ENCODE results near the gene MUSK. TPM values are rescaled to one million over a fixed set of nuclear protein-coding genes. Genes with fewer than 3 reads are reported as not detected.

The MUSK gene
- total RNA-seq, 2 donors from 2014 or later: not detected

DNA sequence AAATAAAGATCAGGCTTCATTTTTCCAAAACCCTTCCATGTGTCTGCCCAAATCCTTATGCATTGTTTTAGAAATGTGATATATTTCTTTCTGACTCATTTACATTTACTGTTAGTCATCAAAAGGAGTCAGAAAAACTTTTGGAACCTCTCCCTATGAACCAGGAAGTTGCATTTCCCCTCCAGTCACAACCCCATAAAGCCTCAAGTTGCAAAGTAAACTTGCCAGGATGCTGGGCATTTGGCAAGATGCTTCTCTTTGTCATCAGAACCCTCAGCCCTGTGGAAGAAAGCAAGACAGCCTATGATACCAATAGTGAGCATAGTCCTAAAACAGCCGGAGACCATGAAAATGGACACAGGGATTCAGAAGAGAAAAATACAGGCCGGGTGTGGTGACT lies 84.2 kb downstream of the MUSK start:
- Mint-ChIP-seq H3K4me3 (no peak overlapping the region), H3K27me3 (ENCODE audit: low read depth) (no peaks in the 10 kb centered on the region), H3K36me3 (ENCODE audit: insufficient read depth in 2 of 2) (no peaks in the 10 kb centered on the region), H3K9me3 (peaks cover 2 to 7% of the 10 kb centered on the region in 2 donors), H3K27ac (no peak overlapping the region), H3K4me1 (ENCODE audit: low read depth) (no peaks in the 10 kb centered on the region)
- ATAC-seq (replicated peaks in 1 of 2) (no peak), DNase-seq (no peak)

DNA sequence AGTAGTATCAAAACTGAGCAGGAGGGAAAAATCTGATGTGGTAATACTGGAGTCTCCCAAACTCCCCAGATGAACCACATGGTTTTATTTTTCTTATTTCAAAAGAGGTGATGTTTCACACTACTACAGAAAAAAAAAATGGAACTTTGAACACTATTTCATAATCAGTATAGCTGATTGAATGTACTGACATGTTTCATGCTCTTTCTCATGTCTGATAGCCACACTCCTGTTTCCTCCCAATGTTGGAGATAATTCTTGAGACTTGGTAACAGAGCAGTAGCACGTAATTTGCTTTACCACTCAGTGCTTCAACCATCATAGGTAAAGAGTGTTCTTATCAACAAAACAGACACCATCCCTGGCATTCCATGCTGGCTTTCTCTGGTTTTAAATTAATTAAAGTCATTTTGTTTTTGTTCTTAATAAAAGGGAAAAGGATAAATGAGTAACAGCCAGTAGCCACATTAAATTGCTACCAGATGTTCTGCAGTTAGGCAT lies 85.2 kb downstream of the MUSK start:
- Mint-ChIP-seq H3K27me3 (ENCODE audit: low read depth) (no peaks in the 10 kb centered on the region), H3K9me3 (peaks cover 2 to 7% of the 10 kb centered on the region in 2 donors), H3K27ac (no peak overlapping the region), H3K4me3 (no peak overlapping the region), H3K4me1 (ENCODE audit: low read depth) (no peaks in the 10 kb centered on the region), H3K36me3 (ENCODE audit: insufficient read depth in 2 of 2) (no peaks in the 10 kb centered on the region)
- ATAC-seq (replicated peaks in 1 of 2) (no peak), DNase-seq (no peak)

DNA sequence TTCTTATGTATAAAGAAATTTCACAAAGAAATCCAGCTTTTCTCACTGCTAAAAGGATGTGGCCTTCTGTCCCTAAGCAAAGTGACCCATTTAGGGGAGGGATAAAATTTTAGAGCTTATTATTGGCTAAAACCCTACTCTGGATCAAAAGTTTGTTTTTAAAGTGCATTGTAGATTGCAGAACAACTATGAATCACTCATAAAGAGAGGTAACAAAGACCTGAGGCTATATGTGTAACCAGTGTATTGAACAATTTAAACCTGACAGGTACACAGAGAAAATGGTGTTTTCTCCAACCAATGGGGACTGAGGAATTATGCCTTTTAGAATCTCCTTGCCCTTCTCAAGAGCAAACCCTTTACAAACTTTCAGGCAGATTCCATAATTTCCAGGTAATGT lies 86.6 kb downstream of the MUSK start:
- no peak for ATAC-seq (replicated peaks in 1 of 2)
- no peak for DNase-seq
- Mint-ChIP-seq H3K9me3 (peaks cover 0 to 5% of the 10 kb centered on the region in 2 donors), H3K27me3 (ENCODE audit: low read depth) (no peaks in the 10 kb centered on the region), H3K4me1 (ENCODE audit: low read depth) (no peaks in the 10 kb centered on the region), H3K36me3 (ENCODE audit: insufficient read depth in 2 of 2) (no peaks in the 10 kb centered on the region), H3K27ac (no peak overlapping the region), H3K4me3 (no peak overlapping the region)

DNA sequence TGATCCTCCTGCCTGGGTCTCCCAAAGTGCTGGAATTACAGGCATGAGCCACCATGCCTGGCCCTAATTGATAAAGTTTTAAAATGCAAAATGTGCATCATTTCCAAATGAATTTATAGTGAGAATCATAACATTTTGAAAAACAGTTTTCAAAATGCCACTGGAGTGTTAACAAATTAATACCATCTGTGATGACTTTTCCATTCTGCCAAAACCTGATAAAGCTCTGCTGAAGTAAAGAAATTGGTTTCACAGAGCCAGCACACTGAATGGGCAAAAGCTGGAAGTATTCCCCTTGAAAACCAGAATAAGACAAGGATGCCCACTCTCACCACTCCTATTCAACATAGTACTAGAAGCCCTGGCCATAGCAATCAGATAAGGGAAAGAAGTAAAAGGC lies 89.6 kb downstream of the MUSK start:
- ATAC-seq (replicated peaks in 1 of 2) (no peak), DNase-seq (no peak)
- no peak overlapping the region for H3K27ac Mint-ChIP-seq
- H3K4me1 Mint-ChIP-seq (ENCODE audit: low read depth): no peaks in the 10 kb centered on the region
- H3K27me3 Mint-ChIP-seq (ENCODE audit: low read depth): no peaks in the 10 kb centered on the region
- no peaks in the 10 kb centered on the region for H3K9me3 Mint-ChIP-seq
- H3K4me3 Mint-ChIP-seq: no peak overlapping the region
- H3K36me3 Mint-ChIP-seq (ENCODE audit: insufficient read depth in 2 of 2): no peaks in the 10 kb centered on the region

DNA sequence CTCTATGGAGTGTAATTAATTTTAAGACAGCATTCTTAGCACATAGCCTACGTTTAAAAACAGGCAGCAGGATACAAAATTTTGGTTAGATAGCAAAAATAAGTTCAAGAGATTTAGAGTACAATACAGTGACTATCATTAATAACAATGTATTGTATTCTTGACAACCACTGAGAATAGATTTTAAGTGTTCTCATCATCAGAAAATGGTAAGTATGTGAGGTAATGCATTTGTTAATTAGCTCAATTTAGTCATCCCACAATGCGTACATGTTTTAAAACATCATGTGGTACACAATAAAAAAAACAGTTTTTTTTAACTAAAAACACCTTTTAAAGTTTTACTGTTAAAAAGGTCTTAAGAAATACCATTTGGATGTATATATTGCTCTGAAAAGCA lies 94.2 kb downstream of the MUSK start:
- ATAC-seq (replicated peaks in 1 of 2): no peak
- Mint-ChIP-seq H3K27ac (no peak overlapping the region), H3K9me3 (no peaks in the 10 kb centered on the region), H3K36me3 (ENCODE audit: insufficient read depth in 2 of 2) (no peaks in the 10 kb centered on the region), H3K27me3 (ENCODE audit: low read depth) (no peaks in the 10 kb centered on the region), H3K4me1 (ENCODE audit: low read depth) (no peaks in the 10 kb centered on the region), H3K4me3 (no peak overlapping the region)
- no peak for DNase-seq

DNA sequence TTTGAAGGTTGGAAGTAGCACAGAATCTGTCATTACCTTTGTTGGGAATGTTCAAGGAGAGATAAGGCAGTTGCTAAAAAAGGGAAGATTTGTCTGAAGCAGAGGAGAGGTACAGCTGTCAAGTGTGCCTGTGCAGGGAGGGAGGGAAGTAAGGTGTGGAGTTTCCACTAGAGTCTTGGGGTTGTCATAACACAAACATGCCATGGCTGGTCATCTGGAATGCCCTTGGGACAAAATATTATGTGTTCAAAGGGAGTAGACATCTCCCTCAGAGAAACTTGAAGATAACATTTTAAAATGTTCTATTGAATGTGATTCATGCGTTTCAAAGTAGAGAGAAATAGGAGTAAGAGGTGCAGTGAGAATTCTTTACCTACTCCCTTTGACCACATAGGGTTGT lies 95.0 kb downstream of the MUSK start:
- DNase-seq: no peak
- Mint-ChIP-seq H3K27me3 (ENCODE audit: low read depth) (no peaks in the 10 kb centered on the region), H3K9me3 (no peaks in the 10 kb centered on the region), H3K27ac (no peak overlapping the region), H3K36me3 (ENCODE audit: insufficient read depth in 2 of 2) (no peaks in the 10 kb centered on the region), H3K4me1 (ENCODE audit: low read depth) (no peaks in the 10 kb centered on the region), H3K4me3 (no peak overlapping the region)
- ATAC-seq (replicated peaks in 1 of 2): no peak

DNA sequence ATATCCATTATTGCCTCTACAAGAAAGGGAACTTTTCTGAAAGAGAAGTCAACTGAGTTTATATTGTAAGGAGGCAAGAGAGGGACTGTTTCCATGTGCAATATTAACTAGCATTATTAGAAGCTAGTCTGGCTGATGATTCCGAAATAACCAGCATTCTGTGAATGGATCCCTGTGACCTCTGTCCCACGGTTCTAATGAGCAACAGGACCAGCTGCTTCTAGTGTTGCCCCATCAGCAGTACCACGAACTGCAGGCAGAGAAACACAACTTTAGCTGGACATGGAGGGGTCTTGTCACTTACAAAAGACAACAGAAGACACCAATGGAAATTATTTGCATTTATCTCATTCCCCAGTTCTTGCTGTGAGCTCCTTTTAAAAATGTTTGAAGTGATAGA lies 95.4 kb downstream of the MUSK start:
- Mint-ChIP-seq H3K4me1 (ENCODE audit: low read depth) (no peaks in the 10 kb centered on the region), H3K27me3 (ENCODE audit: low read depth) (no peaks in the 10 kb centered on the region), H3K27ac (no peak overlapping the region), H3K9me3 (no peaks in the 10 kb centered on the region), H3K36me3 (ENCODE audit: insufficient read depth in 2 of 2) (no peaks in the 10 kb centered on the region), H3K4me3 (no peak overlapping the region)
- no peak for DNase-seq
- no peak for ATAC-seq (replicated peaks in 1 of 2)

DNA sequence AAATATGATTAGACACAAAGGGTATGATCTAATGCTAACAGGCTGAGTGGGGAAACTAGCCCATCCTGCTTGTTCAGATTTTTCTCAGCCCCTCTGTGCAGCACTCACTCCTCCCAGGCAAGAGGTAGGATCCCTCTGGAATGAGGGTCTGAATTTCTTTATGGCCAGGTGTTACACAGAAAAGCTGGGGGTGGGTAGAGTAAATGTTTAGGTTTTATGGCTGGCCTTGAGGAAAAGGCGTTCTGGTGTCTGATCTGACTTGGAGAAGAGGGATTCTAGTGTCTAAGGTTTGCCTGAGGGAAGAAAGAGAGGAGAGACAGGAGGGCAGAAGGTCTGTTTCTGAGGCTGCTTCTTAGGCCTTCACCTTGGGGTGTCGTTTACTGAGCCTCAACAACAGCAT lies 97.3 kb downstream of the MUSK start:
- Mint-ChIP-seq H3K27me3 (ENCODE audit: low read depth) (no peaks in the 10 kb centered on the region), H3K9me3 (no peaks in the 10 kb centered on the region), H3K36me3 (ENCODE audit: insufficient read depth in 2 of 2) (no peaks in the 10 kb centered on the region), H3K27ac (no peak overlapping the region), H3K4me1 (ENCODE audit: low read depth) (no peaks in the 10 kb centered on the region), H3K4me3 (no peak overlapping the region)
- no peak for DNase-seq
- ATAC-seq (replicated peaks in 1 of 2): no peak

DNA sequence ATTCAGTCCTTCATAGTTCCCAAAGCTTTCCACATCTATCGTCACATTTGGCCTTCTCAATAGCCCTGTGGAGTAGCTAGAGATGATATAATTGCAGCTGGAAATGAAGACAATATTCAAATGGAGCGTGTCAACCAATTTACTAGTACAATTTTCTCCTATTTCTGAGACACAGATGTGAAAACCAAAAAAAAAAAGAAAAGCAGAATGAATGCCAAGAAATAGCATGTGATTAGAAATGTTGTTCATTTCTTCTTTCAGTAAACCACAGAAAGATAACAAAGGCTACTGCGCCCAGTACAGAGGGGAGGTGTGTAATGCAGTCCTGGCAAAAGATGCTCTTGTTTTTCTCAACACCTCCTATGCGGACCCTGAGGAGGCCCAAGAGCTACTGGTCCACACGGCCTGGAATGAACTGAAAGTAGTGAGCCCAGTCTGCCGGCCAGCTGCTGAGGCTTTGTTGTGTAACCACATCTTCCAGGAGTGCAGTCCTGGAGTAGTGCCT lies 99.0 kb downstream of the MUSK start:
- H3K27me3 Mint-ChIP-seq (ENCODE audit: low read depth): no peaks in the 10 kb centered on the region
- H3K36me3 Mint-ChIP-seq (ENCODE audit: insufficient read depth in 2 of 2): no peaks in the 10 kb centered on the region
- no peak for DNase-seq
- no peak overlapping the region for H3K4me3 Mint-ChIP-seq
- no peak overlapping the region for H3K27ac Mint-ChIP-seq
- no peaks in the 10 kb centered on the region for H3K9me3 Mint-ChIP-seq
- ATAC-seq (replicated peaks in 1 of 2): no peak
- no peaks in the 10 kb centered on the region for H3K4me1 Mint-ChIP-seq (ENCODE audit: low read depth)

DNA sequence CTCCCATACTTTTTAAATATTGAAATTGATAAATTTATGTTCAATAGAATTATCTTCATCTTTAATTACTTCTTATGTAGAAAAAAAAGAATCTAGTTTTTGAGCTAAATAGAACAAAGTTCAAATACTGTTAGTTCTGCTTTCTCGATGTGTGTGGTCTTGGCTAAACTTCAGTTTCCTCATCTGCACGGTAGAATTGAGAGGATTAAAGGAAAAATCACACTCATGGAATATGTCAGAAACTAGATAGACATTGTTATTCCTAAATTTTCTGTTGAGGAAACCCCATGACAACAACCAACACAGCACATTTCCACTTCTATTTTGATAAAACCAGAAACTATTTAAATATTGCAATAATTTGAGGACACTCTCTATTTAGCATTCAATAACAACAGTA lies 100.3 kb downstream of the MUSK start:
- Mint-ChIP-seq H3K36me3 (ENCODE audit: insufficient read depth in 2 of 2) (no peaks in the 10 kb centered on the region), H3K9me3 (no peaks in the 10 kb centered on the region), H3K27ac (no peak overlapping the region), H3K4me3 (no peak overlapping the region), H3K27me3 (ENCODE audit: low read depth) (no peaks in the 10 kb centered on the region), H3K4me1 (ENCODE audit: low read depth) (no peaks in the 10 kb centered on the region)
- ATAC-seq (replicated peaks in 1 of 2): no peak
- no peak for DNase-seq

DNA sequence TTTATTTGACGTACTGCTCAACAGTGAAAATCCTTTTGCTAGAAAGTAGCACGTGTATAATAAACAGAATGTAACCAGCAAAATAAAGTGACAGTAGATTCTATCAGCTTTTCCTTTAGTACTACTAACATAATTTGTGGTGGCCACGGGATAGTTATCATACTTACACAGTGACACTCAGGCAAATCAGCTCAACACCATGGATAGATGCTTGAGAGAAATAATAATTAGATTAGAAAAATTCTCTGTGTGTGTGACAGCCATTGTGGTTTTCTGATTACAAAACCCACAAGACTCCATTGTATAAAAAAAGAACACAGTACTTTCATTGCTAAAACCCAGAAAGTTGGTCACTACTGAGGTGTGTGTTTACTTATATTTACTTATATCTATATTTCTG lies 101.1 kb downstream of the MUSK start:
- no peak for DNase-seq
- Mint-ChIP-seq H3K4me1 (ENCODE audit: low read depth) (no peaks in the 10 kb centered on the region), H3K36me3 (ENCODE audit: insufficient read depth in 2 of 2) (no peaks in the 10 kb centered on the region), H3K27ac (no peak overlapping the region), H3K4me3 (no peak overlapping the region), H3K9me3 (no peaks in the 10 kb centered on the region), H3K27me3 (ENCODE audit: low read depth) (no peaks in the 10 kb centered on the region)
- no peak for ATAC-seq (replicated peaks in 1 of 2)

DNA sequence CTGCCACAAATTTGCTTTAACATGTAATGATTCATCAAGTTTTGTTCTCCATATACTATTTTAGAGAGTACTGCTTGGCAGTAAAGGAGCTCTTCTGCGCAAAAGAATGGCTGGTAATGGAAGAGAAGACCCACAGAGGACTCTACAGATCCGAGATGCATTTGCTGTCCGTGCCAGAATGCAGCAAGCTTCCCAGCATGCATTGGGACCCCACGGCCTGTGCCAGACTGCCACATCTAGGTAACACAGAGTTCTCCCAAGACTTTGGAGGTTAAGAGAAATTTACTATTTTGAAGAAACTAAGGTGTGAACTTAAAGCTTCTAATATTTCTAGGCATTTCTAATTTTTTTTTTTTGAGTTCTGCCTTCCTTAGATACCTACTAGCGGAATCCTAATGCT lies 107.1 kb downstream of the MUSK start:
- Mint-ChIP-seq H3K27me3 (ENCODE audit: low read depth) (no peaks in the 10 kb centered on the region), H3K4me3 (no peak overlapping the region), H3K4me1 (ENCODE audit: low read depth) (no peaks in the 10 kb centered on the region), H3K27ac (no peak overlapping the region), H3K36me3 (ENCODE audit: insufficient read depth in 2 of 2) (no peaks in the 10 kb centered on the region), H3K9me3 (no peaks in the 10 kb centered on the region)
- ATAC-seq (replicated peaks in 1 of 2) (no peak), DNase-seq (no peak)

DNA sequence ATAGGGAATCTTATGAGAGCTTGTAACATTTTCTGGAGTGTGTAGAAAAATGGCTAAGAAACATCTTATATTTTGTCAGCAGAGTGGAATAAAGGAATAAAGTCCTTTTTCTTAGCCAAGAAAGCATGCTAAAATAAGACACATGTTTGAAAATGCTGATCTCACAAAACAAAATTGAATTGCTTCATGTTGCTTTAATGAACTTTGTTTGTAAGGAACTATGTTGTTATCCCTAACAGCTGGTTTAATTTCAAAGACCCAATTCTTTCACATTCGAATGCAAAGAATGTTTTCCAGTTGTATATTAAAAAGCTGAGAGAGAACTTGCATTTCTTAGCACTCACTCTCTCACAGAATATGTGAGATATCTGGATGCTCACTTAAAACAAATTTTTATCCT lies 107.6 kb downstream of the MUSK start:
- H3K4me3 Mint-ChIP-seq: no peak overlapping the region
- H3K9me3 Mint-ChIP-seq: no peaks in the 10 kb centered on the region
- H3K27ac Mint-ChIP-seq: no peak overlapping the region
- H3K4me1 Mint-ChIP-seq (ENCODE audit: low read depth): no peaks in the 10 kb centered on the region
- no peaks in the 10 kb centered on the region for H3K36me3 Mint-ChIP-seq (ENCODE audit: insufficient read depth in 2 of 2)
- no peak for ATAC-seq (replicated peaks in 1 of 2)
- H3K27me3 Mint-ChIP-seq (ENCODE audit: low read depth): no peaks in the 10 kb centered on the region
- DNase-seq: no peak

DNA sequence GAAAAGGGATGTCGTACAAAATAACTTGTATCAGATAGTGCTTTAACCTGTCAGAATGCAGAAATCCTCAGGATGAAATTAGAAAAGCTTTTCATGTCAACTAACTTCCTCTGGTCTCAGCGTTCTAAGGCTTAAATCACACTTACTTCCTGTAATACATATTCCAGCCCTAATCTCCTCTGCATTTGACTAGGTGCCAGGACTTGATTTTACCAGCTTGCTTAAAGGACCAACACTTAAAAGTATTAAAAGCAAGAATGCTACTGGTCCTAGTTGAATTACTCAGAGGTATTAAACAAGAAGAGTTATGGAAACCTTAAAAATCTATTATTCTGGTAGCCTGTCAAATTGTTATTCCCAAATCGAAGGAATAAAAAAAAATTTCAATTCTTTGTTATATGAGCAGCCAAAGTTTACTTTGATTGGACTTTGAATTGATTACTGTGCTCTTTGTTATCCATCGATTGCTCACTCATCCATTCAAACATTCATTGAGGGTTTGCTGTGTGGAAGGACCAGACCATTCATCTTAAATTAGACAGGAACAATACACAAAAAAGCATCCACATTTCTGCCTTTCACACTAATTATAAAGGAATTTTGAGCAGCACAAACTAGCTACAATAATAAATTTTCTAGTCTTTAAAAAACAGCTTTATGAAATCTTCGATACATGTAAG lies 108.7 kb downstream of the MUSK start:
- Mint-ChIP-seq H3K4me3 (no peak overlapping the region), H3K9me3 (no peaks in the 10 kb centered on the region), H3K27ac (no peak overlapping the region), H3K36me3 (ENCODE audit: insufficient read depth in 2 of 2) (no peaks in the 10 kb centered on the region), H3K4me1 (ENCODE audit: low read depth) (no peaks in the 10 kb centered on the region), H3K27me3 (ENCODE audit: low read depth) (no peaks in the 10 kb centered on the region)
- DNase-seq: no peak
- no peak for ATAC-seq (replicated peaks in 1 of 2)
